ENCODE results near the gene DENND6B. TPM values are rescaled to one million over a fixed set of nuclear protein-coding genes. Genes with fewer than 3 reads are reported as not detected.

Gene DENND6B
- total RNA-seq, 4 donors from 2014 or later, result 5.4 to 14.9 (median 6.3) TPM

- Histone ChIP-seq H3K4me3 (no peak overlapping the region), H3K9me3 (no peaks in the 10 kb centered on the region), H3K36me3 (no peaks in the 10 kb centered on the region), H3K27ac (no peak overlapping the region), H3K4me1 (peaks cover 0 to 15% (median 6%) of the 10 kb centered on the region in 4 donors), H3K27me3 (no peaks in the 10 kb centered on the region)
- TF ChIP-seq POLR2A (IDR thresholded peaks at IDR 0.05), result no peak
- no peak for TF ChIP-seq CTCF (IDR thresholded peaks at IDR 0.05)
- no peak for DNase-seq
Observed at GRCh38 chr22:50319503-50319951, 7.3 kb downstream of the DENND6B start.

- Histone ChIP-seq H3K27ac (peak overlapping the region in 1 of 4 donors; percentile 38), H3K9me3 (no peaks in the 10 kb centered on the region), H3K36me3 (no peaks in the 10 kb centered on the region), H3K4me3 (no peak overlapping the region), H3K27me3 (no peaks in the 10 kb centered on the region), H3K4me1 (peaks cover 0 to 19% (median 11%) of the 10 kb centered on the region in 4 donors)
- peak in 1 of 3 donors; percentile 61 for DNase-seq
- TF ChIP-seq POLR2A (IDR thresholded peaks at IDR 0.05), result no peak
- no peak for TF ChIP-seq CTCF (IDR thresholded peaks at IDR 0.05)
Observed at GRCh38 chr22:50318698-50319411, 8.0 kb downstream of the DENND6B start.

GRCh38 chr22:50318356-50318697, 8.5 kb downstream of the DENND6B start:
- H3K27ac ChIP-seq, result peak overlapping the region in 1 of 4 donors; percentile 38
- no peak for DNase-seq
- TF ChIP-seq CTCF (IDR thresholded peaks at IDR 0.05) (no peak), POLR2A (IDR thresholded peaks at IDR 0.05) (no peak)

GRCh38 chr22:50317674-50318073, 9.1 kb downstream of the DENND6B start:
- H3K9me3 ChIP-seq, result no peaks in the 10 kb centered on the region
- H3K27ac ChIP-seq, result peak overlapping the region in 1 of 4 donors; percentile 2
- no peak for DNase-seq
- H3K27me3 ChIP-seq, result no peaks in the 10 kb centered on the region
- no peak for TF ChIP-seq POLR2A (IDR thresholded peaks at IDR 0.05)
- TF ChIP-seq CTCF (IDR thresholded peaks at IDR 0.05), result no peak
- no peaks in the 10 kb centered on the region for H3K36me3 ChIP-seq
- peaks cover 0 to 23% (median 15%) of the 10 kb centered on the region in 4 donors for H3K4me1 ChIP-seq
- H3K4me3 ChIP-seq, result no peak overlapping the region

More at GRCh38 chr22:50318356-50318697, 8.5 kb downstream of the DENND6B start:
- Histone ChIP-seq H3K36me3 (no peaks in the 10 kb centered on the region), H3K4me1 (peaks cover 0 to 23% (median 15%) of the 10 kb centered on the region in 4 donors), H3K9me3 (no peaks in the 10 kb centered on the region), H3K4me3 (no peak overlapping the region), H3K27me3 (no peaks in the 10 kb centered on the region)

- TF ChIP-seq POLR2A (IDR thresholded peaks at IDR 0.05) (no peak), CTCF (IDR thresholded peaks at IDR 0.05) (no peak)
- no peaks in the 10 kb centered on the region for H3K9me3 ChIP-seq
- no peaks in the 10 kb centered on the region for H3K36me3 ChIP-seq
- no peak for DNase-seq
- no peak overlapping the region for H3K4me3 ChIP-seq
- no peaks in the 10 kb centered on the region for H3K27me3 ChIP-seq
- peaks cover 0 to 23% (median 15%) of the 10 kb centered on the region in 4 donors for H3K4me1 ChIP-seq
- H3K27ac ChIP-seq, result peak overlapping the region in 1 of 4 donors; percentile 2
Observed at GRCh38 chr22:50317178-50317577, 9.6 kb downstream of the DENND6B start.

Measured in Peyer's patch (tissue), 4 donors.